WTC11 (cell line): ENCODE data around the gene MYO18A.

Source experiments
- CREM ChIP-seq: sonication (generic); formaldehyde crosslinking; IDR thresholded peaks from 2 replicates; pipeline ENCODE4 v1.8.1; 2022; ENCODE audit warnings: mild to moderate bottlenecking, missing genetic modification reagents, moderate library complexity
- CTCF ChIP-seq: fragments of 200-600 bp; IDR thresholded peaks from 2 replicates; pipeline ENCODE4 v1.8.0; 2022; ENCODE audit warnings: antibody characterized with exemption
- E2F4 ChIP-seq: sonication (generic); formaldehyde crosslinking; IDR thresholded peaks from 2 replicates; pipeline ENCODE4 v1.8.1; 2022; ENCODE audit warnings: low read depth, mild to moderate bottlenecking, moderate library complexity, missing genetic modification reagents, borderline replicate concordance
- IRF1 ChIP-seq: sonication (generic); formaldehyde crosslinking; IDR thresholded peaks from 2 replicates; pipeline ENCODE4 v1.8.0; 2023; ENCODE audit warnings: missing genetic modification reagents
- ZBTB21 ChIP-seq: sonication (generic); formaldehyde crosslinking; IDR thresholded peaks from 2 replicates; pipeline ENCODE4 v1.8.1; 2023; ENCODE audit warnings: mild to moderate bottlenecking, missing genetic modification reagents, borderline replicate concordance
- ZNF532 ChIP-seq: fragments of 250-450 bp; sonication (Bioruptor Pico); IDR thresholded peaks from 2 replicates; pipeline ENCODE4 v1.9.0; 2021; ENCODE audit warnings: mild to moderate bottlenecking, borderline replicate concordance
- TF ChIP-seq, protein P1 (sequence below): fragments of 250-450 bp; sonication (Bioruptor Pico); IDR thresholded peaks from 2 replicates; pipeline ENCODE4 v2.1.2; 2022; ENCODE audit warnings: mild to moderate bottlenecking, moderate library complexity

- no peak for TF ChIP-seq IRF1 (CRISPR knock-in tag)
- no peak for TF ChIP-seq ZNF532 (CRISPR knock-in tag)
- no peak for TF ChIP-seq CTCF
- no peak for TF ChIP-seq ZBTB21 (CRISPR knock-in tag)
- TF ChIP-seq, protein P1, sequence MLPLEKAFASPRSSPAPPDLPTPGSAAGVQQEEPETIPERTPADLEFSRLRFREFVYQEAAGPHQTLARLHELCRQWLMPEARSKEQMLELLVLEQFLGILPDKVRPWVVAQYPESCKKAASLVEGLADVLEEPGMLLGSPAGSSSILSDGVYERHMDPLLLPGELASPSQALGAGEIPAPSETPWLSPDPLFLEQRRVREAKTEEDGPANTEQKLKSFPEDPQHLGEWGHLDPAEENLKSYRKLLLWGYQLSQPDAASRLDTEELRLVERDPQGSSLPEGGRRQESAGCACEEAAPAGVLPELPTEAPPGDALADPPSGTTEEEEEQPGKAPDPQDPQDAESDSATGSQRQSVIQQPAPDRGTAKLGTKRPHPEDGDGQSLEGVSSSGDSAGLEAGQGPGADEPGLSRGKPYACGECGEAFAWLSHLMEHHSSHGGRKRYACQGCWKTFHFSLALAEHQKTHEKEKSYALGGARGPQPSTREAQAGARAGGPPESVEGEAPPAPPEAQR, result no peak
- no peak for TF ChIP-seq CREM (CRISPR knock-in tag)
- no peak for TF ChIP-seq E2F4 (CRISPR knock-in tag)
Observed at GRCh38 chr17:29051194-29051593, 129.0 kb downstream of the MYO18A start.
